Amniotic epithelial cell (primary cell): Measurements from ENCODE around the gene BBX.

Source experiments
- DNase-seq: peaks from one replicate; pipeline ENCODE4 v3.0.0-alpha.2; 2010; ENCODE audit warnings: low read depth

BBX gene

DNA sequence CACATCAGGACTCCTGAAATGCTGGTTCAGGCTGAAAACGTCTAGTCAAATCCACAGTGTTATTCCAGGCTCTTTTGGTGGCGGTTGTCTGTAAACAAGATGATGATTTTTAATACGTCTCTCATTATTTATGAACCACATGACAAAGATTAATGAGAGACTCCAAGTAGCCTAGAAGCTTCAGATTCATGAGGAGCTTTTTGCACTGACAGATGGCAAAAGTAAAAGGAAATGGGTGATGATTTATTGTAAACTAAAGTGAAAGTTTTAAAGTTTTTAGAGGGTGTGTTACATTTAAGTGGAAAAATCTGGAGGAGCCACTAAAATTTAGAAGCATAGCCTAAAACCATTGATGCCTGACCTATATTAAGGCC lies 77.0 kb downstream of the BBX start:
- no peak for DNase-seq

- no peak for DNase-seq
Observed at GRCh38 chr3:107600780-107601179, 78.0 kb downstream of the BBX start.

DNA sequence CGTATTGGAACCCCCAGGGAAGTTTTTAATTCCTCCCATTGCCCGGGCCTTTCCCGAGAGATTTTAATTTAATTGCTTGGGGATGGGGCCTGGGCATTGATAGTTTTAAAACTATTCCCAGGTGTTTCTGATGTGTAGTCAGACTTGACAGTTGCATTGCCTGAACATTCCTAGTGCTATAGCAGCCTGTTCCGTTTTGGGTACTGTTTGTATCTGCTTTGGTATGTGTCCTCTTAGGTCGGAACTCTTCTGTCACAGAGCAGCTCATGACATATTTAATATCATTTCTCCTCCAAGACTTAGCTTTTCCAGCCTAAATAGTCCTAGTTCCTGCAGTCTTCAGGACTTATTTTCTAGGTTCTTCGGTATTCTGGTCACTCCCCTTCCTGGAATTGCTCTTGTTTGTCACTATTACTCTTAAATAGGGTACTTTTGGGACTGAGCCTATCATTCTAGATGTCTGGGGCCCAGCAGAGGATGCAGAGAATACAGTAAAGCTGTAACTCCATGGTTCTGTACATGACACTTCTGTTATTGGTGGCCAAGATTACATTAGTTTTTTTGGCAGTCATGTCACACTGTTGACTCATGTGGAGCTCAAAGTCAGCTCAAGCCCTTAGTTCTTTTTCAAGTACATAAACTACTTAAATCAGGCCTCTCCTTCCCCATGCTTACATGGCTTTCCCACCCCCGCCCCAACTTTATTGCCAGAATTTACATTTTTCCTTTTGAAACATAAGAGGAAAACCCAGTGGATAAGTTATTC lies 81.5 kb downstream of the BBX start:
- peak; percentile 19 for DNase-seq

DNA sequence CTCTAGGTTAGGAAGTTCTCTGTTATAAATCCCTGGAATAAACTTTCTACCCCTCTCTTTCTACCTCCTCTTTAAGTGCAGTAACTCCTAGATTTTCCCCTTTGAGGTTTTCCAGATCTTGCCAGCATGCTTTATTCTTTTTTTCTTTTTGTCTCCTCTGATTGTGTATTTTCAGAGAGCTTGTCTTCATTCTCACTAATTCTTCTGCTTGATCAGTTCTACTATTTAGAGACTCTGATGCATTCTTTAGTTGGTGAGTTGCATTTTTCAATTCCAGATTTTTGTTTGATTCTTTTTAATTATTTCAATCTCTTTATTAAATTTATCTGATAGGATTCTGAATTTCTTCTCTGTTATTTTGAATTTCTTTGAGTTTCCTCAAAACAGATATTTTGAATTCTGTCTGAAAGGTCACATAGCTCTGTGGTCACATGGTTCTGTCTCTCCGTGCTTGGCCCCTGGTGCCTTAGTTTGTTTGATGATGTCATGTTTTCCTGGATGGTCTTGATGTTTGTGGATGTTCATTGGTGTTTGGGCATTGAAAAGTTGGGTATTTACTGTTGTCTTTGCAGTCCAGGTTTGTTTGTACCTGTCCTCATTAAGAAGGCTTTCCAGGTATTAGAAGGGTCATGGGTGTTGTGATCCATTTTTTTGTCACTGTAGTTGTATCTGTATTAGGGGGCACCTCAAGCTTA lies 89.2 kb downstream of the BBX start:
- no peak for DNase-seq

GRCh38 chr3:107612664-107613084 lies 89.9 kb downstream of the BBX start:
- no peak for DNase-seq

DNA sequence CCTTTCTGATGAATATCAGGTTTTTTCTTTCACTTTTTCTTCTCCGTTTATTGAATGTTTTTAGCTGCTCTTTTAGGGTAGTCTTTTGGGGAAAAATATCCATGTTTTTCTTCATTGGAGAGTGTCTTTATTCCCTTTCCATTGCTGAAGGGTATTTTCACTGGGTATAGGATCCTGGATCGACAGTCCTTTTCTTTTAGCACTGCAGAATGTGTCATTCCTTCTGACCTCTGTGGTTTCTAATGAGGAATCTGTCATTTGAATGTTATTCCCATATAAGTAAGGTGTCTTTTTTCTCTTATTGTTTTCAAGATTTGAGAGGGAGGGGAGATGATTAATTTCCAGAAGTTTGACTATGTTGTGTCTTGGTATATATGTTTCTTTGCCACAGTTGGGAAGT lies 96.8 kb downstream of the BBX start:
- DNase-seq = no peak

DNA sequence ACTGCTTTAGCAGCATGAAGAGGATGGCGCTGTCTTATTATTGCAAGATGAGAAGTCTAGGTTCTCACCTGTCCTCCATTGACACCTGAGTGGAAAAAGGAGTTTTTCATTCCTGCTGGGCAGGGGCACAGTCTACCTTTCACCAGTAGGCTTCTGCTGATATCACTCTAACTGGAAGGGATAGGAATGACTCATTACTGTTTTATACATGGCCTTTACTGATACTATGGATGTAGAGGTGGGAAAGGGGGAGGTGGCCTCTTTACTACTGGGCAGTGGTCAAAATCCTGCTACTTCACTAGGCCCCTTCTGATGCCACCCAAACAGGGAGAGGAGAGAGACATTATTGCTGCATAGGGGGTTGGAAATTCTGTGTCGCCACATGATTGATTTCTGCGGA lies 97.8 kb downstream of the BBX start:
- no peak for DNase-seq

GRCh38 chr3:107621465-107621864 lies 98.7 kb downstream of the BBX start:
- DNase-seq = no peak

GRCh38 chr3:107627962-107628542 lies 105.3 kb downstream of the BBX start:
- no peak for DNase-seq

- peak; percentile 95 for DNase-seq
Observed at GRCh38 chr3:107629566-107629965, 106.8 kb downstream of the BBX start.

DNA sequence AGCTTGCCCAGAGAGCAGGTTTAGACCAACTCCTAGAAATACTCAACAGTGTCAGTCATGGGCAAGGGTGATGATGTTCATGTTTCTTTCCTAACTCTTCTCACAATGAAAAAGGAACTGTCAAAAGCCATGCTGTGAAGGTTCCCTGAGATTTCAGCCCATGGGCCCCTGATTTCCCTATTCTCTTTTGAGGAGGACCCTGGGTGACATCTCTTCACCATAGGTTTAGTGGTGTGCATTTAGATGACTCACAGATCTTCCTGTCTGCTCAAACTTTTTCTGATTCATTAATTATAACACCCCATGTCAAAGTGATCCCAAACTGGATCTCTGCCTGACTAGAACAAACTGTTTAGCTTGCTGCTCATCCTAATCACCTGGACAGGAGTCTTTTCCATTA lies 108.0 kb downstream of the BBX start:
- DNase-seq = no peak

GRCh38 chr3:107632576-107632975 lies 109.8 kb downstream of the BBX start:
- no peak for DNase-seq

GRCh38 chr3:107633327-107634098 lies 110.8 kb downstream of the BBX start:
- DNase-seq = no peak

- DNase-seq = no peak
Observed at GRCh38 chr3:107634099-107634489, 111.3 kb downstream of the BBX start.

- peak; percentile 53 for DNase-seq
Observed at GRCh38 chr3:107637416-107638183, 114.8 kb downstream of the BBX start.

DNA sequence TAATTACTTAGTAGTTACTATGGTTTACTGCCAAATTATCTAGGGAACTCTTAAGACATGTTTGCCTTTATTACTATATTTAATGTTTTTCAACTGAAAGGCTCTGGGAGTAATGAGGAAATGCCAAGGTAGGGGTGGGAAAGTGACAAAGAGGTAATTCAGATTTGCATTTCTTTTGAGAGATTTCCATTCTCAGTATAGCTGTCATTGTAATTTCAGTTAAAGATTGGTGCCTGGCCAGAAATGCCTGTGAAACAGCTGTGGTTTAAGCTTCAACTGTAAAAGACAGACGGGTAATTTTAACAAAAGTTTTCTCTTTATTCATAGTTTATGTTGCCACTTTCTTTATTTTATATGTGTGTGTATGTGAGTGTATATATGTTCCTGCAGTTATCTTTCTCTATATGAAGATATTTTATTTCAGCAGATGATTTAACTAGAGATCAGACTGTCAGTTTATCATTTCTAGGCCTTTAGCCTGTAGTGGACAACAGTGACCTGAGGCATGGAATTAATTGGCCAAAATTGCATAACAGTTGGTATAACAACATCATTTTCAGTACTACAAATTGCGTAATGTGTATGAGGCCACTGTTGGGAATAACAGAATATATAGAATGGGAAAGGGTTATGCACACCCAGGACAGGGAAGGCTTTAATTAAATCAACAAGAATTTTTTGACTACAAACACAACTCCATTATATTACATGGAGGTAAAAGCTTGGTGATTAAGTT lies 119.0 kb downstream of the BBX start:
- DNase-seq = peak; percentile 79

DNA sequence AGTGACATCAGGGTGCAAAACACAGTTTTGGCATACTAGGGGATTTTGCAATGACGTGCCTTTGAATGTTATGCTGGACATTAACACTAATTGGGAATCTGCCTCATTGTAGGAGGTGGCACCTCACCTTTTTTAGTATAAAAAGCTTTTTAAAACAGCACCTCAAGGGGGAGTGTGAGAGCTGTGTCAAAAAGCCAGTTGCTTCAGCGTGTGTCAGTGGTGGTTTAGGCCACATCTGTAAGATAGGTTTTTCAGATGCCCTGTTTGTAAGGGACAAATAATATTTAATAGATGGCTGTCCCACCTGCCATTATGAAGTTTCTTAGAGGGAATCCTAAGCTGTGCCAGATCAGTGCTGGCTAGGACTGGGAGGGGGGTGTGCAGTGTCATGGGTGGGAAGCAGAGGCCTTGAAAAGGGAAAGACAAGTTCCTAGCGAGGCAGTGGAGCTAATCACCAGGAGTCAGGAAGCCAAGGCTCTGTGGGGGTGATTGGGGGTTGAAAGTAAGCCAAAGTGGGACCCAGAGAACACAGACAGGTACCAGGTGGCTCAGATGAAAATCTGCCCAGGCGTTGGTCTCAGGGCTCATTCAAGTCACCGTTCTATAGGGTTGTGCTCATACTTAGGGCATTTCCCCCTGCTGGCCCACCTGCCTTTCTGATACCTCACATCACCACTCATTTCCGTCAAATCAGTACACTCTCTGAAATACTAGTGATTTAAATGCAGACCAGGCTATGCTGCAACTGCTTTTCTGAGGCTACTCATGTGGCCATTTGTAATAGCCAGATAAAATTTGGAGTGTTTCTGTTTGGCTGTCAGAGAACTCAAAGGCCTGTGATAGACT lies 120.5 kb downstream of the BBX start:
- peak; percentile 25 for DNase-seq

DNA sequence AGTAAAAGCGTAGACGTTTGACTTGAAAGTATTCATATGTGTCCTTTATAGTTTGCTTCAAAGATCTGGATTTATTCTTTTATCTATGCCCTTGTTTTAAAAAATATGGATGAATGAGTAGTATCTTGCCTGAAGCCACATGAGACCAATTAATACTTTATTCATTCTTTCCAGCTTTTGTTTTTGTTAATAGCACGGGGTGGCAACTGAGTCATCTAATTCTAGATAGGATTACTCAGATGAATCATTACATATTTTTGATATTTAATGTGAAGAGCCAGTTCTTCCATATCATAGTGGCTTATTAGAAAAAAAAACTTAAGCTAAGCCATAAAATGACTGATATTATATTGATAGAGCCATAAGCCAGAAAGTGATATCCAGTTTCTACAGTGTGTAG lies 121.9 kb downstream of the BBX start:
- peak; percentile 29 for DNase-seq

GRCh38 chr3:107650788-107651187 lies 128.0 kb downstream of the BBX start:
- DNase-seq = no peak

GRCh38 chr3:107651782-107652181 lies 129.0 kb downstream of the BBX start:
- no peak for DNase-seq
